Activated naive CD8-positive, alpha-beta T cell (primary cell): ENCODE measurements around the gene CCDC57.

Source experiments
- H3K27ac Mint-ChIP-seq: one replicate; pipeline ENCODE4 v1.8.0; 2021; ENCODE audit warnings: mixed read lengths
- H3K27me3 Mint-ChIP-seq: one replicate; pipeline ENCODE4 v1.8.0; 2021; ENCODE audit warnings: mixed read lengths
- H3K36me3 Mint-ChIP-seq: one replicate; pipeline ENCODE4 v1.8.0; 2021; ENCODE audit warnings: mixed read lengths
- H3K4me1 Mint-ChIP-seq: one replicate; pipeline ENCODE4 v1.8.0; 2021; ENCODE audit warnings: low read depth, mixed read lengths
- H3K4me3 Mint-ChIP-seq: one replicate; pipeline ENCODE4 v1.8.0; 2021; ENCODE audit warnings: mild to moderate bottlenecking, mixed read lengths
- H3K9me3 Mint-ChIP-seq: one replicate; pipeline ENCODE4 v1.8.0; 2021; ENCODE audit warnings: low read depth, mixed read lengths

The CCDC57 gene

GRCh38 chr17:82234211-82235055 is 21.8 kb upstream of the CCDC57 start:
- no peaks in the 10 kb centered on the region for H3K27me3 Mint-ChIP-seq

GRCh38 chr17:82232876-82233785 is 20.5 kb upstream of the CCDC57 start:
- H3K27me3 Mint-ChIP-seq: no peaks in the 10 kb centered on the region
- H3K27ac Mint-ChIP-seq: no peak overlapping the region
- no peaks in the 10 kb centered on the region for H3K36me3 Mint-ChIP-seq
- no peak overlapping the region for H3K4me3 Mint-ChIP-seq
- H3K9me3 Mint-ChIP-seq: no peaks in the 10 kb centered on the region
- H3K4me1 Mint-ChIP-seq: peaks cover 10% of the 10 kb centered on the region

More at GRCh38 chr17:82234211-82235055, 21.8 kb upstream of the CCDC57 start:
- Mint-ChIP-seq H3K4me1 (peaks cover 19% of the 10 kb centered on the region), H3K36me3 (no peaks in the 10 kb centered on the region), H3K4me3 (no peak overlapping the region), H3K9me3 (no peaks in the 10 kb centered on the region), H3K27ac (no peak overlapping the region)

GRCh38 chr17:82232322-82232820 is 19.7 kb upstream of the CCDC57 start:
- Mint-ChIP-seq H3K36me3 (no peaks in the 10 kb centered on the region), H3K27me3 (no peaks in the 10 kb centered on the region), H3K4me1 (peaks cover 7% of the 10 kb centered on the region), H3K9me3 (no peaks in the 10 kb centered on the region), H3K27ac (no peak overlapping the region), H3K4me3 (no peak overlapping the region)

- Mint-ChIP-seq H3K36me3 (no peaks in the 10 kb centered on the region), H3K27me3 (no peaks in the 10 kb centered on the region), H3K9me3 (no peaks in the 10 kb centered on the region), H3K4me1 (peaks cover 7% of the 10 kb centered on the region), H3K4me3 (no peak overlapping the region), H3K27ac (no peak overlapping the region)
Measured at GRCh38 chr17:82231562-82232321, 19.1 kb upstream of the CCDC57 start.

- no peak overlapping the region for H3K4me3 Mint-ChIP-seq
- peaks cover 6% of the 10 kb centered on the region for H3K4me1 Mint-ChIP-seq
- no peaks in the 10 kb centered on the region for H3K36me3 Mint-ChIP-seq
- no peaks in the 10 kb centered on the region for H3K27me3 Mint-ChIP-seq
- no peaks in the 10 kb centered on the region for H3K9me3 Mint-ChIP-seq
- no peak overlapping the region for H3K27ac Mint-ChIP-seq
Measured at GRCh38 chr17:82231312-82231561, 18.6 kb upstream of the CCDC57 start.

GRCh38 chr17:82230609-82231311 is 18.1 kb upstream of the CCDC57 start:
- H3K27ac Mint-ChIP-seq: no peak overlapping the region
- H3K27me3 Mint-ChIP-seq: no peaks in the 10 kb centered on the region
- H3K4me1 Mint-ChIP-seq: peaks cover 5% of the 10 kb centered on the region
- H3K9me3 Mint-ChIP-seq: no peaks in the 10 kb centered on the region
- H3K36me3 Mint-ChIP-seq: no peaks in the 10 kb centered on the region
- peak overlapping the region; percentile 75 for H3K4me3 Mint-ChIP-seq

- Mint-ChIP-seq H3K27ac (peak overlapping the region; percentile 73), H3K9me3 (no peaks in the 10 kb centered on the region), H3K27me3 (no peaks in the 10 kb centered on the region), H3K4me1 (peaks cover 5% of the 10 kb centered on the region), H3K4me3 (peak overlapping the region; percentile 75), H3K36me3 (no peaks in the 10 kb centered on the region)
Measured at GRCh38 chr17:82229698-82230608, 17.3 kb upstream of the CCDC57 start.

- H3K36me3 Mint-ChIP-seq: no peaks in the 10 kb centered on the region
- H3K27me3 Mint-ChIP-seq: no peaks in the 10 kb centered on the region
- H3K4me1 Mint-ChIP-seq: peaks cover 5% of the 10 kb centered on the region
- H3K27ac Mint-ChIP-seq: no peak within 1 kb of the TSS
- no peaks in the 10 kb centered on the region for H3K9me3 Mint-ChIP-seq
- peak within 1 kb of the TSS; percentile 75 for H3K4me3 Mint-ChIP-seq
Measured at GRCh38 chr17:82228842-82229697, 16.4 kb upstream of the CCDC57 start, which contains the start of gene SLC16A3. Gene SLC16A3, plus strand, starts transcription at chr17:82229042. Its CDS starts 6,967 bp downstream, at chr17:82236009.

- Mint-ChIP-seq H3K27me3 (no peaks in the 10 kb centered on the region), H3K4me3 (peak overlapping the region; percentile 73), H3K36me3 (no peaks in the 10 kb centered on the region), H3K9me3 (no peaks in the 10 kb centered on the region), H3K4me1 (peaks cover 5% of the 10 kb centered on the region), H3K27ac (no peak overlapping the region)
Measured at GRCh38 chr17:82228278-82228841, 15.7 kb upstream of the CCDC57 start.

GRCh38 chr17:82227629-82228277 is 15.1 kb upstream of the CCDC57 start:
- Mint-ChIP-seq H3K9me3 (no peaks in the 10 kb centered on the region), H3K27ac (peak overlapping the region; percentile 77), H3K27me3 (no peaks in the 10 kb centered on the region), H3K36me3 (no peaks in the 10 kb centered on the region), H3K4me3 (peak overlapping the region; percentile 73), H3K4me1 (peaks cover 5% of the 10 kb centered on the region)

GRCh38 chr17:82226809-82227628 is 14.4 kb upstream of the CCDC57 start:
- no peaks in the 10 kb centered on the region for H3K27me3 Mint-ChIP-seq
- H3K4me1 Mint-ChIP-seq: peaks cover 5% of the 10 kb centered on the region
- peak overlapping the region; percentile 27 for H3K4me3 Mint-ChIP-seq
- H3K9me3 Mint-ChIP-seq: no peaks in the 10 kb centered on the region
- H3K27ac Mint-ChIP-seq: no peak overlapping the region
- H3K36me3 Mint-ChIP-seq: no peaks in the 10 kb centered on the region
